GM12892 (cell line): ENCODE data around the gene PLCD3.

Experiments
- DNase-seq: peaks from one replicate; pipeline ENCODE4 v3.0.0; 2011; ENCODE audit not compliant: insufficient read length
- FAIRE-seq: peaks from 2 replicates; lab custom pipeline; 2011; peaks lifted over from hg19 to GRCh38; lab: Jason Lieb, UNC
- POLR2A ChIP-seq: IDR thresholded peaks from 2 replicates; pipeline ENCODE4 v1.6.1; 2011; ENCODE audit warnings: low read depth, low read length, control low read depth
- POLR2AphosphoS5 ChIP-seq: IDR thresholded peaks from 2 replicates; pipeline ENCODE4 v1.6.1; 2011; ENCODE audit warnings: low read depth, low read length, control low read depth
- TAF1 ChIP-seq: IDR thresholded peaks from 2 replicates; pipeline ENCODE4 v1.6.1; 2011; ENCODE audit warnings: low read depth, mild to moderate bottlenecking, control low read depth, low read length, borderline replicate concordance

Gene PLCD3

GRCh38 chr17:45102856-45103255, 29.5 kb downstream of the PLCD3 start:
- FAIRE-seq (no peak), DNase-seq (no peak)
- TF ChIP-seq POLR2A (no peak), POLR2AphosphoS5 (no peak), TAF1 (no peak)

GRCh38 chr17:45101883-45102811, 30.2 kb downstream of the PLCD3 start:
- FAIRE-seq (no peak), DNase-seq (no peak)
- TF ChIP-seq TAF1 (no peak), POLR2AphosphoS5 (no peak), POLR2A (no peak)

- no peak for FAIRE-seq
- TF ChIP-seq POLR2AphosphoS5 = no peak
- TF ChIP-seq TAF1 = no peak
- TF ChIP-seq POLR2A = no peak
- DNase-seq = no peak
These were observed 30.8 kb downstream of the PLCD3 start for GRCh38 chr17:45101546-45101882.

- DNase-seq (peak; percentile 87), FAIRE-seq (peak; percentile 57)
- TF ChIP-seq POLR2A (no peak), TAF1 (no peak), POLR2AphosphoS5 (no peak)
These were observed 33.3 kb downstream of the PLCD3 start for GRCh38 chr17:45098869-45099616.

GRCh38 chr17:45098081-45098868, 34.0 kb downstream of the PLCD3 start:
- FAIRE-seq (no peak), DNase-seq (no peak)
- no peak for TF ChIP-seq POLR2AphosphoS5
- no peak for TF ChIP-seq TAF1
- no peak for TF ChIP-seq POLR2A

- FAIRE-seq (no peak), DNase-seq (no peak)
- TF ChIP-seq POLR2AphosphoS5 (no peak), POLR2A (no peak), TAF1 (no peak)
These were observed 35.4 kb downstream of the PLCD3 start for GRCh38 chr17:45096926-45097325.

- FAIRE-seq = peak; percentile 9
- DNase-seq = no peak
- TF ChIP-seq POLR2AphosphoS5 = no peak
These were observed 36.2 kb downstream of the PLCD3 start for GRCh38 chr17:45096141-45096540.

- no peak for TF ChIP-seq TAF1
- no peak for TF ChIP-seq POLR2AphosphoS5
- TF ChIP-seq POLR2A = no peak
- FAIRE-seq (no peak), DNase-seq (no peak)
These were observed 38.7 kb downstream of the PLCD3 start for GRCh38 chr17:45093444-45094110.

- TF ChIP-seq POLR2A (no peak), TAF1 (no peak), POLR2AphosphoS5 (no peak)
- FAIRE-seq = no peak
- DNase-seq = no peak
These were observed 39.3 kb downstream of the PLCD3 start for GRCh38 chr17:45092911-45093430.

- FAIRE-seq (no peak), DNase-seq (no peak)
- TF ChIP-seq POLR2A (no peak), POLR2AphosphoS5 (no peak), TAF1 (no peak)
These were observed 40.4 kb downstream of the PLCD3 start for GRCh38 chr17:45091778-45092425.
